ENCODE results near the gene DPF1.
"Not testable (repeated sequence)": the region's sequence is repeated elsewhere in the genome, so short reads cannot be mapped to it uniquely, and the experiment has no call there.

Gene DPF1

DNA sequence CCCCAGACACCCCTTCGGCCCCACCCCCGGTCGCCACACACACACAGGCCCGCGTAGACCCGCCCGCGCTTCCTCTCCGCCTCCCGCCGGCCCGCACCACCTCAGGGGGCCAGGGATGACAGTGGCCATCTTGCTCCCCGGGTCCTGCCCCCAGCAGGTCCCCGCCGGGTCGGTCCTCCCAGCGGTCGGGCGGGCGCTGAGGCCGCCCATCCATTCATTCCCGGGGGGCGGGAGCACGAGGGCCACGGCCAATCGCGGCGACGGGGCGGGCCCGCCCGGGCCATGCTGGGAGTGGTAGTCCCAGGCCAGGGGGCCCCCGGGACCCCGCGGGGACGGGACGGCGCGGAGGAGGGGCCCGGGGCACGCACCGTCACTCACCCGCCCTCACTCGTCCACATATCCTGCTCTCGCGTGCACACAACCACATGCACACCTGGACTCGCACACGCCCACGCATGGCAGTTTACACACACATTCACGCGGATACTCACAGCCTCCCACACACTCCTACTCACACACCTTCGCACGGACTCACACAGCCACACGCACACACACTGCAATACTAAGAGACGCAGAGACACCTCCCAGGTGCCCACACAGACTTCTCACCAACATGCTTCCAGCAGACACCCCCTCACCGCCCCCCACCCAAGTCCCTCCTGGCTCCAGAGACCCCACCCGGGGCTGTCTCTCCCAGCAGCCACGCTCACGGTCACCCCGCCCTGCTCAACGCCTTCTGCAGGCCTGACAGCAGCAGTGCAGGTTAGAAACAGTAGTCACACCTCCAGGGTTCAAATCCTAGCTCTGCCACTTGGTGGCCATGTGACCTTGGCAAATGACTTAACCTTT is at the start of gene DPF1:
Gene DPF1, minus strand, starts transcription at position 209 of the 849 bp plus-strand sequence. Its CDS starts 80 bp downstream, at position 129.
- in situ Hi-C loops (cut with MboI; ENCODE audit: low sequenced_read_pairs), result no loop called here

DNA sequence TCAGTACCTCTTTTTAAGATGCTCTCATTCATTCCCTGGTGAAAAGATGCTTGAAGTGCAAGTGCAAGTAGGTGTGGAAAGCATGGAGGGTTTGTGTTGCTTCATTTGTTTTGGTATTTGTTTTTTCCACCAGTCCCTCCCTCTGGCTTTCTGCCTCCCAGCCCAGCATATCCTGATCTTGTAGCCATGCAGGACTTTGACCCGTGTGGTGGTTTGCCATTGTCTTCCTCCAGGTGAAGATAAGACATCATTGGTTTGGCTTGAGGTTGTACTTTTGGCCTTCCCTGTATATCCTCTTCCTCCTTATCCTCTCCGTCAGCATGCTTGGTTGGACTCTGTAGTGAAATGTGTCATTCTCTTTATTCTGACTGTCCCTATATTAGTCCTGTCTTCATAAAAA is 49.5 kb upstream of the DPF1 start:
- in situ Hi-C loops (cut with MboI; ENCODE audit: low sequenced_read_pairs), result no loop called here

GRCh38 chr19:38270587-38271167 is 46.7 kb upstream of the DPF1 start:
- in situ Hi-C loops (cut with MboI; ENCODE audit: low sequenced_read_pairs), result no loop called here

DNA sequence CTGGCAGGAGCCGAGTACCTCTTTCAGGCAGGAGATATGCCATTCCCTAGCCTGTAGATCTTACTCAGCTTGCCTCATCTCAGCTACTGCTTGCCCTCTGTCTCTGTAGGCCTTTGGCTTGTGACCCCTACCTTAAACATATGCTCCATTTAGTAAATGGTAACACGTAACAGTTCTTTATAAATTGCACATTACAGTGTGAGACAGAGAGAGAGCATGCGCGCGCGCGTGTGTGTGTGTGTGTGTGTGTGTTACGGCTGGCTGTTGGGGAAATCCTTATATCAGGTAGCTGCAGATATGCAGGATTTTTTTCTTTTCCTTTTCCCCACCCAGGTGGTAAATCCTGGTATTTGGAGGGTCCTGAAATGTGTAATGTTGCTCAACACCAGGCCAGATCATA is 44.5 kb upstream of the DPF1 start:
- in situ Hi-C loops (cut with MboI; ENCODE audit: low sequenced_read_pairs), result no loop called here

DNA sequence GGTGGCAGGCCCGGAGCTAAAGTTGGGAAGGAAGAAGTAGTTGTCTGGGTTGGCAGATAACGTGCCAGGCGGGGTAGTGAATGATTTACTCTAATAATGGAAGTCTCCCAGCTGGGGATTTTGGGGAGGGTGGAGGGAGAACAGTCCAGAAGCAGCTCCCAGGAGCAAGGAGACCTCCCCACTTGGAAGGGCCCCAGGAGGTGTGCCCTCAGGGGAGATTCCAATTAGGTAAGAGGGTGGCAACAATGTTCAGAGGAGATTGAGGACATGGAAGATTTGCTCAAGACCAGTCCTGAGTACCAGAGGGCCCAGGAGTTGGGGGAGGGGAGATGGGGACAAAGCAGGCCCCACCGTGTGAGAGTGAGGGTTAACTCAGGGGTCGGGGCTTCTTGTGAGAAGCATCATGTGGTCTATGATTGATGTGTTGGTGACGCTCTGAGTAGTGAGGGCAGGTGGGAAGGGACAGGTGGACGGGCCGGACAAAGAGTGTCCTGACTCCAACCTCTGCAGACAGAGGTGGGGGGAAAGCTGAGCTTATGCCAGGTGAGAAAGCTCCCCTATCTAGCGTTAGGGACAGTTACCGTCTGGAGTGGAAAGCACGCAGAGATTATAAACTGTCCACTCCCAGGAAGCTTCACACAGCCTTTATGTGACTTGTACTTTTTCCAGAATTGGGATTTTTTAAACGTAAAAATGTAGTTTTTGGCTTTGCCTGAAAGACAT is 43.9 kb upstream of the DPF1 start:
- in situ Hi-C loops (cut with MboI; ENCODE audit: low sequenced_read_pairs), result no loop called here

DNA sequence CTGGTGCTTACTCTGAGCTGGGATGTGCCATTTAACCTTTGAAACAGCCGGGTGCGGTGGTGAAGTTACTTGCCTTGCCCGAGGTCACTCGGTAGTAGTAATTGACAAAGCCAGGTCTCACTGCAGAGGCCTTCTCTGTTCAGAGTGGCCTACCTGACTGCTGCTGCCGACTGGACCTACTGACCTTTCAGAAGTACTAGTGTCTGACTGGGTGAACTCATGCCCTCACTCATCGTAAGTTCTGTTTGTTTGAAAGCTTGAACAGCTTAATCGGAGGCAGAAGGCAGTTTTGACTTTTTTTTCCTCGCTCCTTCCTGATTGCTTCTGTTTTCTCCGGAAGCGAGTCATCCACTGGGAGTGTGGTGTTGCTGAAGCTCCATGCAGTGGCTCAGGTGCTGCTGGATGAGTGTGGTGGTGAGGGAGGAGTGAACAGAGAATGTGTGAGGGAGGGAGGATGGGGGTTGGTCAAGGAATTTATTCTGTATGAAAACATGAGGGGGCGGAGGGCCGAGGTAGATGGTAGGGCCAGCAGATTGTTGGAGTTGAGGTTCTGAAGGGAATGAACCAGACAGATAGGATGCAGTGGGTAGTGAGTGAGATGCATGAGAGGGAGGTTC is 43.1 kb upstream of the DPF1 start:
- in situ Hi-C loops (cut with MboI; ENCODE audit: low sequenced_read_pairs), result no loop called here

DNA sequence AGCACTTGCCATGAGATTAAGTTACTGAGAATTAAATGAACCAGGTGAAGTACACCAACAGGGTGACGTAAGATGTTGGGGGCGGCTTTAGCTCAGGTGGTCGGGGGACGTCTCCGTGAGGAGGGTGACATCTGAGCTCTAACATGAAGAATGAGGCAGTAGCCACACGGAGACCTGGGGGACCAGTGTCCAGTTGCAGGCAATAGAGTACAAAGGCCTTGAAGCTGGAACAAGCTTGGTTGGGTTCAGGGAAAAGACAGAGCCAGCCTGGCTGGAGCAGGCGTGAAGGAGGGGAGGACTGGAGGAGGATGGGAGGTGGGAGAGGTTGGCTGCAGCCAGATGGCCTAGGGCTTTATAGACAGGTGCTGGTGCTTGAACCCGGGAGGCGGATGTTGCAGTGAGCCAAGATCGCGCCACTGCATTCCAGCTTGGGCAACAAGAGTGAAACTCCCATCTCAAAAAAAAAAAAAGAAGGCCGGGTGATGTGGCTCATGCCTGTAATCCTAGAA is 42.0 kb upstream of the DPF1 start:
- in situ Hi-C loops (cut with MboI; ENCODE audit: low sequenced_read_pairs), result no loop called here

GRCh38 chr19:38265213-38265861 is 41.3 kb upstream of the DPF1 start:
- in situ Hi-C loops (cut with MboI; ENCODE audit: low sequenced_read_pairs), result no loop called here

GRCh38 chr19:38264486-38265212 is 40.6 kb upstream of the DPF1 start, which contains the start of gene SPINT2:
Gene SPINT2 (plus strand): TSS chr19:38264573. CDS start chr19:38264893, 320 bp downstream.
- in situ Hi-C loops (cut with MboI; ENCODE audit: low sequenced_read_pairs), result no loop called here

- in situ Hi-C loops (cut with MboI; ENCODE audit: low sequenced_read_pairs), result no loop called here
Observed at GRCh38 chr19:38263689-38264485, 39.9 kb upstream of the DPF1 start.

GRCh38 chr19:38262585-38263268 is 38.7 kb upstream of the DPF1 start:
- in situ Hi-C loops (cut with MboI; ENCODE audit: low sequenced_read_pairs), result no loop called here

DNA sequence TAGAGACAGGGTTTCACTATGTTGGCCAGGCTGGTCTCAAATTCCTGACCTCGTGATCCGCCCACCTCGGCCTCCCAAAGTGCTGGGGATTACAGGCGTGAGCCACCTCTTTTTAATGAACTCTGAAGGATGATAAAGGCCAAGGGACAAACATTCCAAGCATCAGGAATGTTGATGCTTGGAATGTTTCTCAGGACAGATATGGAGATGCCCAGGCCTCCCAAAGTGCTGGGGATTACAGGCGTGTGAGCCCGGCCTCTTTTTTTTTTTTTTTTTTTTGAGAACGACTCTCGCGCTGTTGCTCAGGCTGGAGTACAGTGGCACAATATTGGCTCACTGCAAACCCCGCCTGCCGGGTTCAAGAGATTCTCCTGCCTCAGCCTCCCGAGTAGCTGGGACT is 37.9 kb upstream of the DPF1 start:
- in situ Hi-C loops (cut with MboI; ENCODE audit: low sequenced_read_pairs), result not testable (repeated sequence)

- in situ Hi-C loops (cut with MboI; ENCODE audit: low sequenced_read_pairs), result no loop called here
Observed at GRCh38 chr19:38255383-38256014, 31.5 kb upstream of the DPF1 start.

- in situ Hi-C loops (cut with MboI; ENCODE audit: low sequenced_read_pairs), result no loop called here
Observed at GRCh38 chr19:38253788-38254187, 29.8 kb upstream of the DPF1 start.

- in situ Hi-C loops (cut with MboI; ENCODE audit: low sequenced_read_pairs), result no loop called here
Observed at GRCh38 chr19:38252941-38253691, 29.1 kb upstream of the DPF1 start.

- in situ Hi-C loops (cut with MboI; ENCODE audit: low sequenced_read_pairs), result no loop called here
Observed at GRCh38 chr19:38252385-38252784, 28.4 kb upstream of the DPF1 start.

- in situ Hi-C loops (cut with MboI; ENCODE audit: low sequenced_read_pairs), result no loop called here
Observed at GRCh38 chr19:38251564-38252051, 27.6 kb upstream of the DPF1 start.

All from HL-60/S4 treated with retinoic acid at 250 ng/mL for 4 days and 3 days (cell line).